Measurements from ENCODE around the gene NOP9. TPM values are rescaled to one million over a fixed set of nuclear protein-coding genes. Genes with fewer than 3 reads are reported as not detected.
"Not testable (repeated sequence)": the region's sequence is repeated elsewhere in the genome, so short reads cannot be mapped to it uniquely, and the experiment has no call there.

Gene NOP9
- polyA plus RNA-seq, 1 experiment: 16.3 TPM

- DNase-seq (ENCODE audit: low read depth): no peak
- Histone ChIP-seq H3K27me3 (ENCODE audit: control insufficient read depth, insufficient read depth, low read length) (peaks cover 4% of the 10 kb centered on the region; the same call in 1 of the 2 replicates), H3K4me3 (ENCODE audit: low read depth, low read length) (no peak overlapping the region), H3K36me3 (ENCODE audit: control insufficient read depth, insufficient read depth, low read length) (no peaks in the 10 kb centered on the region; the same call in 1 of the 2 replicates)
- no peak for TF ChIP-seq CTCF (IDR thresholded peaks at IDR 0.05; ENCODE audit: insufficient read depth, low read depth, low read length)
- ChIA-PET POLR2A (no interaction called here), CTCF (interaction anchor here (0.6 to 16.8 kb wide), 14 partner anchors 9 to 807 kb away, joined by 3 to 491 read pairs (median 6); partner anchors contain the start of genes CBLN3, CIDEB, KHNYN and RIPK3)
Observed at GRCh38 chr14:24327303-24327702, 27.7 kb downstream of the NOP9 start.

DNA sequence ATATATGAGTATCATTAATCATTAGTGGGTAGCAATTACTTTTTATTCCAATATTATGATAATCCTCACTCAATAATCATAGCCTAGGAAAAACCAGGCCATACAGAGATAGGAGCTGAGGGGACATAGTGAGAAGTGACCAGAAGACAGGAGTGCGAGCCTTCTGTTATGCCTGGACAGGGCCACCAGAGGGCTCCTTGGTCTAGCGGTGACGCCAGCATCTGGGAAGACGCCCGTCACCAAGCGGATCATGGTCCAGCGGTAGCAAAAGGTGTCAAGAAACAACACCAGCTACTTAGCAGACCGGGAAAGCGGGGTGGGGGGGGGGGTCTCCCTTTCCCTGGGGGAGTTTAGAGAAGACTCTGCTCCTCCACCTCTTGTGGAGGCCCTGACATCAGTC lies 28.3 kb downstream of the NOP9 start:
- not testable (repeated sequence) for H3K36me3 ChIP-seq (ENCODE audit: control insufficient read depth, insufficient read depth, low read length); H3K27me3 ChIP-seq (ENCODE audit: control insufficient read depth, insufficient read depth, low read length); H3K4me3 ChIP-seq (ENCODE audit: low read depth, low read length); DNase-seq (ENCODE audit: low read depth)
- TF ChIP-seq CTCF (IDR thresholded peaks at IDR 0.05; ENCODE audit: insufficient read depth, low read depth, low read length): peak; percentile 44
- ChIA-PET POLR2A (interaction anchor here (0.6 kb wide), 1 partner anchor 35 kb away, joined by 4 read pairs; no protein-coding TSS in a partner anchor), CTCF (interaction anchor here (0.8 to 16.8 kb wide), 14 partner anchors 9 to 114 kb away, joined by 3 to 491 read pairs (median 8); partner anchors contain the start of genes CBLN3, CIDEB, KHNYN and LTB4R)

DNA sequence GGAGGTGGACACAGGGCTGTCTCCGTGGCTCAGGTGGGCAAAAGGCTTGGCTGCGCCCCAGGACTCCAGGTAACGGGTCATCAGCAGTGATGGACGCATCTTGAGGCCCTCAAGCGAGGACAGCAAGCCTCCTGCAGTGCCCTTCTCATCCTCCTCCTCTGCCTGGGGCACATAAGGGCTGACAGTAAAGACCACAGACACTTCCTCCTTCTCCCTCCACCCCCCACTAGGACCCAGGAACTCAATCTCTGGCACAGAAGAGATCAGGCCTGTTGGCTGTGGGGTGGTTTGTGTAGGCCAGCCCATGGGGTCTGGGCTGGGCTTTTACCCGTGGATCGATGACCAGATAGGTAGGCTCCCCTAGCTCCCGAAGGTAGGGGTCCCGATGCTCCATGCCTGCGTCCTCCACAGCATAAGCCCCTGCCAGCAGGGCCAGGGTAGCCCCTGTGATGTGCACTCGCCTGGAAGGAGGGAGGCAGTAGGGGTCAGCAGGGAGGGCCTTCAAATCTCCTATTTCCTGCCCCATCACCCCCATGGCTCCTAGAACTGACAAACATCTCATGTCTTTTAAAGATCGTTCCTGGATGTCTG lies 29.5 kb downstream of the NOP9 start:
- ChIA-PET CTCF (interaction anchor here (0.8 to 16.8 kb wide), 9 partner anchors 11 to 351 kb away, joined by 3 to 491 read pairs (median 12); partner anchors contain the start of genes CBLN3, CIDEB, KHNYN and LTB4R), POLR2A (no interaction called here)
- no peak for DNase-seq (ENCODE audit: low read depth)
- no peak for TF ChIP-seq CTCF (IDR thresholded peaks at IDR 0.05; ENCODE audit: insufficient read depth, low read depth, low read length)
- Histone ChIP-seq H3K36me3 (ENCODE audit: control insufficient read depth, insufficient read depth, low read length) (no peaks in the 10 kb centered on the region; the same call in 1 of the 2 replicates), H3K27me3 (ENCODE audit: control insufficient read depth, insufficient read depth, low read length) (peaks cover 1% of the 10 kb centered on the region; the same call in 1 of the 2 replicates), H3K4me3 (ENCODE audit: low read depth, low read length) (no peak overlapping the region)

- no peak overlapping the region for H3K4me3 ChIP-seq (ENCODE audit: low read depth, low read length)
- H3K27me3 ChIP-seq (ENCODE audit: control insufficient read depth, insufficient read depth, low read length): no peaks in the 10 kb centered on the region
- no peak for DNase-seq (ENCODE audit: low read depth)
- TF ChIP-seq CTCF (IDR thresholded peaks at IDR 0.05; ENCODE audit: insufficient read depth, low read depth, low read length): no peak
- CTCF ChIA-PET: interaction anchor here (0.8 to 16.8 kb wide), 8 partner anchors 11 to 351 kb away, joined by 3 to 491 read pairs (median 12); partner anchors contain the start of genes CBLN3, CIDEB, KHNYN and LTB4R
- no peaks in the 10 kb centered on the region; the same call in 1 of the 2 replicates for H3K36me3 ChIP-seq (ENCODE audit: control insufficient read depth, insufficient read depth, low read length)
- POLR2A ChIA-PET: no interaction called here
Observed at GRCh38 chr14:24329736-24330135, 30.1 kb downstream of the NOP9 start.

DNA sequence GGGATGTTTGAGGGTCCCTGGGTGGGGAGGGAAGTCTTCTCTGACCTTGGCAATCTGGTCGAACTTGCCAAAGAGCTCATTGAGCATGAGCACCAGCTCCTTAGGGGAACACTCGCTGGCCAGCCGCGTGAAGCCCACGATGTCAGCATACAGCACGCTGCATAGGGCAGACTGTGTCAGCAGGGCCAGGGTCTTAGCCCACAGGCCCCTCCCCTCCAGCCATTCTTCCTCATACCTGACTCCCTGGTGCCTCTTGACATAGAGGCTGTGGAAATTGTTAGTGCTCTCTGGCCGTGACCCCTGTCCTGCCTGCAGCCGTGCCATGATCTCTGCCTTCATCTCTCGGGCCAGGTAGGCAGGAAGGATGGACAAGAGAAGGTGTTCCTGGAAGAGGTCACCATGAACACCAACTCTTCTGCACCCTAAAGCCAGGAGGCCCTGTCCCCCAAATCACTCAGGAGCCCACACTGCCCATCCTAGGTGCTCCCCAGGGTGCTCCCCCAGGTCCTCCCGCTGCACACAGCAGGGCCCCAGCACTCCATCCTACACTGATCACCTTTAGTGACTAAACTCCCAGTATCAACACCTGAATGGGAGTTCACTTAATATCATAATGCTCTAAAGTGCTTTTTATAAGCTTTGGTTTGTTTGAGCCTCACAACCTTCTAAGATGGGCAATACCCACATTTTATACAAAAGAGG lies 31.5 kb downstream of the NOP9 start:
- POLR2A ChIA-PET: no interaction called here
- no peaks in the 10 kb centered on the region for H3K27me3 ChIP-seq (ENCODE audit: control insufficient read depth, insufficient read depth, low read length)

More for the DNA sequence above, 31.5 kb downstream of the NOP9 start:
- H3K4me3 ChIP-seq (ENCODE audit: low read depth, low read length): no peak overlapping the region
- DNase-seq (ENCODE audit: low read depth): no peak
- no peak for TF ChIP-seq CTCF (IDR thresholded peaks at IDR 0.05; ENCODE audit: insufficient read depth, low read depth, low read length)
- no peaks in the 10 kb centered on the region; the same call in 1 of the 2 replicates for H3K36me3 ChIP-seq (ENCODE audit: control insufficient read depth, insufficient read depth, low read length)
- CTCF ChIA-PET: interaction anchor here (0.5 to 16.8 kb wide), 17 partner anchors 10 to 214 kb away, joined by 3 to 491 read pairs (median 28); partner anchors contain the start of genes CBLN3, CIDEB, IRF9 and KHNYN

Measured in BJ (cell line).